Activated CD4-positive, alpha-beta T cell treated with anti-CD3 and anti-CD28 coated beads for 4 hours (primary cell): Measurements from ENCODE around the gene PTAFR.

Experiments
- DNase-seq, 2 donors: peaks; one replicate each; pipeline ENCODE4 v3.0.0-alpha.2; 2020

Gene PTAFR, protein sequence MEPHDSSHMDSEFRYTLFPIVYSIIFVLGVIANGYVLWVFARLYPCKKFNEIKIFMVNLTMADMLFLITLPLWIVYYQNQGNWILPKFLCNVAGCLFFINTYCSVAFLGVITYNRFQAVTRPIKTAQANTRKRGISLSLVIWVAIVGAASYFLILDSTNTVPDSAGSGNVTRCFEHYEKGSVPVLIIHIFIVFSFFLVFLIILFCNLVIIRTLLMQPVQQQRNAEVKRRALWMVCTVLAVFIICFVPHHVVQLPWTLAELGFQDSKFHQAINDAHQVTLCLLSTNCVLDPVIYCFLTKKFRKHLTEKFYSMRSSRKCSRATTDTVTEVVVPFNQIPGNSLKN

DNA sequence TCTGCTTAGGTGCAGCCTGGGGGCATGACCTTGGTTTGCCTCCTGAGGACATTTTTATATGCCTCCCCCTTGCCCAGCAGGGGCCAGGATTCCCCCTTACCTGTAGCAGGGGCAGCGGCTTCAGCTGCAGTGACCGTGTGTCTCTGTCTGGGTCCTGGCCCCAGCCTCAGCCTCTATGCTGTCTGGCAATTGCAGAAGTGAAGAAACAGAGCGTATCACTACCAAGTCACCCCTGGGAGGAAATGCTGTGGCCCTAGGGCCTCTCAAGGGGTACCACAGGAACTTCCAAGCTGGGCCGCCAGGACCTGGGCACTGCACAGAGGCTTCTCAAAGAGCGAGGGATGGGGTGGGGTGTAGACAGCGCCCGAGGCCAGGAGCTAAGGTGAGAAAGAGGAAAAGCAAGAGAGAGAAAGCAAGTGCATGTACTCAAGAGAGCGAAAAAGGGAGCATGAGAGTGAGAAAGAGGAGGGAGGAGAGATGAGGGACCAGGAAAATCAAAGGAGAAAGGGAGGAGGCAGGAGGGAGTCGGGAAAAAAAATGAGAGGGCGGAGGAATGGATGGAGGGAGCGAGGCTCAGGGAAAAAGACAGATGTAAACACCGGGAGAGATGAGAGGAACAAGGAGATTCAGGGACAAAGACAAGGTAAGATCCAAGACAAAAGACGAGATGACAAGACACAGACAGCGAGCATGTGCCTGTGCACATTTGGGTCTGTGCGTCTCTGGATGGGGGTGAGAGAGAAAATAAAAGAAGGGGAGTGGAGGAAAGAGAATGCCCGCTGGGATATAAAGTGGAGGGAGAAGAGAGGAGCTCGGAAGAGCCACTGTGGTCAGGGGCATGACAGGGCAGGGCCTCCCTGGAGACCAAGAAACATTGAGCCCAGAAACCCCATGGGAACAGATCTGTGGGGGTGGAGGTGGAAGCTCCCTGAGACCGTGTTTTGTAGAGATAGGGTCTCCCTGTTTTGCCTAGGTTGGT is at the start of gene PTAFR:
PTAFR (minus strand) TSS at position 199 of the 979 bp plus-strand sequence. CDS start 25,669 bp downstream, outside the sequence.
- no peak for DNase-seq

DNA sequence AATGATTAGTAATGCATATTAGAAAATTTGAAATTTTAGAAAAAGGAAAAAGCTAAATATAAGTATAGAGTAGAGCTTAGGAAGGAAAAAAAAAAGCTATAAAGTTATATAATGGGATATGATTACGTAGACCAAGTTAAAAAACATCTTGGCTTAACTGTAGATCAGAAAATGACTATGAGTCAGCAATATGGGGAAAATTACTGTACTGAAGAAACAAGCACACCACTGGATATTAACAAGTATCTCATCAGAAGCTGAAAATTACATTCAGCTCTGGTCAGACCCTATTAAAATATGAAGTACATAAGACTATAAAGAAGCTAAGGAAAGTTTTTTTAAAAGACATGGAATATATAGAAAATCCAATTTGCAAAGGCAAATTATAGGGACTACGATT is 36.8 kb upstream of the PTAFR start:
- no peak for DNase-seq

DNA sequence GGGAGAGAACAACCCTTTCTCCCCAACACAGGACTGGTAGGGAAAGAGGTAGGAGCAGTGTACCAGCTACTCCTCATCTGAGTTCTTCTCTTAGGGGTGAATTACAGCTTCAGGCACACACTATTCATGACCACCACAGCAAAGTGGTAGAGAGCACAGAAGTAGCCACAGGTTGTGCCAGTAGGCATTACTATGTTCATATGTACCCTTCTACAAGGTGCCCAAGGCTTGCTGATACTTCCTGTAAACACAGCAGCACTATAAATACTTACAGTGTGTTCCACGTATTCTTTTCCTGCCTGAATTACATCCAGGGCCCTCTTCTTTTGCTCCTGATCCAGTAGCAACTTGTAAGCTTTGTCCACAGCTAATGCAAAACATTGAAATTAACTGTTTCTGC is 33.2 kb upstream of the PTAFR start:
- DNase-seq: no peak

DNA sequence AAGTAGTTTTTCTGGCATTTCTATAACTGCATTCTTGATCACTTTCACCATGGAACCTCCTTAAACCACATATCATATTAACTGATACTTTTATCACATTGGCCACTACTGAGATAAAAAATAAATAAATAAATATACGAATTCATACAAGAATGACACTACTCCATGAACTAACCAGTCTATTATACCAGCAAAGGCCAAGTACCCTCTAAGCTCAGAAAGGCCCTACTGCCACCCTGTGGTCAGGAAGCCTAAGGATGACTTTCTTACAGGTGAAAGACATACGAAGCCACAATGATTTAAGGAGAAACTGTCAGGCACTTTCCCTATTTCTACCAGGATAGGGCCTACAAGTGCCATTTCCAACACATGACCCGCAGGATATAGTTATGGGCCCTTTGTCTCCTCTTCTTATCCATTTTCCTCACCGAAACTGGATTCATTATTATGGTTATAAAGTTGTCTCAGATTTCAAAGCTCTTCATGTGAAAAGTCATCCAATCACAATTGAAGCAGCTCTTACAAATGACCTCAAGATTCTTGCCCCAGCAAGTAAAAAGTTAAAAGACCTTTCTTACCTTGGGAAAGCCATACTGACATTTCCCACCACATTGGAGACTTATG is 32.4 kb upstream of the PTAFR start:
- DNase-seq: peak; percentile 45 to 50

DNA sequence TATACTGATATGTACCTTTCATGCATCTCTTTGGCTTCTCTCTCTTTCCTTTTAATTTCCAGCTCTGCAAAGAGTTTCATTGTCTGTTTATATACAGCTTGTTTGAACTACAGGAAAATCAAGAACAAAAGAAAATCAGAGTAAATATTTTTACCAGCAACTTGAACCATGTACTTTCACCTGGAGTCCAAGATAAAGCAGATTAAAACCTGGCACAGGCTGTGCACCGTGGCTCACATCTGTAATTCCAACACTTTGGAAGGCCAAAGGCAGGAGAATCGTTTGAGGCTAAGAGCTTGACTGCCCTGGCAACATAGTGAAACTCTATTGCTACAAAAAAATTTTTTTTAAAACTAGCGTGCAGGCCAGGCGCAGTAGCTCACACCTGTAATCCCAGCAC is 28.8 kb upstream of the PTAFR start:
- no peak for DNase-seq

DNA sequence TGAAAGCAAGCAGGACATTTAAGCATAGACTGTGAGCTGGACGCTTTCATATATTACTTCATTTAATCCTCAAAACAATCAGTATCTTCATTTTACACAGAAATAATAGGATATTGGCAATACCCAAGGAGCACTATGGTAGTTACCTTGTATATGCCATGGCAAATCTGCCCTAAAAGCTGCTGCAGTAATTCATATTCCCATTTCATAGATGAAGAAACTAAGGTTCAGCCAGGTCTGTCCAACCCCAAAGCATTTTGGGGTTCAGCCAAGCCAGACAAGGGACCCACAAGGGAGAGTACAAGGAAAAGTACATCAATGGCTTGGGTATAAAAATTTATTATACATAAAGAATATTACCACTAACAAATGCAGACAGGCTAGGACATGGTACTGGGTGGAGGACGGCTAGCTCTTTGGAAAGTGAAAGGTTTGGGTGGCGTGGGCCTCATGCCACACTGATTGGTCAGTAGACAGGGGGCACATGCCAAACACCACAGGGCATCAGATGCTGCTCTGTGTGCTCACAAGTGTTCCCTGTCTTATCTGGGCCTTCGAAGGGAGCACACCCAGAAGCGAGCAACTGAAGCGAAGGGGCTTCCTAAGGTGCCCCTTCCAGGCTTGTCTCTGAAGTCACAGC is 23.9 kb upstream of the PTAFR start:
- no peak for DNase-seq

DNA sequence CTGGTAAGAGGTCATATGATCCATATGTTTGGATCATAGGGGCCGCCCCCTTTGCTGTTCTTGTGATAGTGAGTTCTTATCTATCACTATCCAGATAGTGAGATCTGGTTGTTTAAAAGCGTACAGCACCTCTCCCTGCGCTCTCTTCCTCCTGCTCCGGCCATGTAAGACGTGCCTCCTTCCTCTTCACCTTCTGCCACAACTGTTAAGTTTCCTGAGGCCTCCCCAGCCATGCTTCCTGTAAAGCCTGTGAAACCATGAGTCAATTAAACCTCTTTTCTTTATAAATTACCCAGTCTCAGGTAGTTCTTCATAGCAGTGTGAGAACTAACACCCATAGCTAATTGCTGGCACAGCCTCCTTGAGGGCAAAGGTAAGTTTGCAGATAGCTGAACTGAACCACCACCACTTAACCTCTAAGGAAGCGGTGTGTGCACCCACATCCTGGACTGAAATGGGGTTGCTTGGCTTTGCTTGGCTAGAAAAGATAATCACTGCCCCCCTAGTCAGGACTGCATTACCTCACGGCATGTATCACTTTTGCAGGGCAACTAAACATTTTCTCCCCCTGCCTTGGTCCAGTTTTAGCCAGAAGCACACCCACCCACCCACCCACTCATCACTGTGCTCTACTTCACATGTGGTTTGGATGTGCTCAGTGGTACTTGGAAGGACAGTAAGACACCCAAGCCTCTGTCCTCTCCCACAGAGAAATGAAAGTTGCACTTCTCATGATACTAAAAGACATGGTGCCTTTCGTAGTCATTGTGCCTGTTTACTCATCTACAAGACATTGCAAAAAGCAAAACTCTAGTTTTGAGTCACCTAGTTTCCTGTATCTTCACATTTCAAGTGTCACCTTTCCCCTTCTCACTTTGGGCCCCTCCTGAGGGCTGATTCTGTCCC is 23.1 kb upstream of the PTAFR start:
- peak; percentile 7 to 8 for DNase-seq

DNA sequence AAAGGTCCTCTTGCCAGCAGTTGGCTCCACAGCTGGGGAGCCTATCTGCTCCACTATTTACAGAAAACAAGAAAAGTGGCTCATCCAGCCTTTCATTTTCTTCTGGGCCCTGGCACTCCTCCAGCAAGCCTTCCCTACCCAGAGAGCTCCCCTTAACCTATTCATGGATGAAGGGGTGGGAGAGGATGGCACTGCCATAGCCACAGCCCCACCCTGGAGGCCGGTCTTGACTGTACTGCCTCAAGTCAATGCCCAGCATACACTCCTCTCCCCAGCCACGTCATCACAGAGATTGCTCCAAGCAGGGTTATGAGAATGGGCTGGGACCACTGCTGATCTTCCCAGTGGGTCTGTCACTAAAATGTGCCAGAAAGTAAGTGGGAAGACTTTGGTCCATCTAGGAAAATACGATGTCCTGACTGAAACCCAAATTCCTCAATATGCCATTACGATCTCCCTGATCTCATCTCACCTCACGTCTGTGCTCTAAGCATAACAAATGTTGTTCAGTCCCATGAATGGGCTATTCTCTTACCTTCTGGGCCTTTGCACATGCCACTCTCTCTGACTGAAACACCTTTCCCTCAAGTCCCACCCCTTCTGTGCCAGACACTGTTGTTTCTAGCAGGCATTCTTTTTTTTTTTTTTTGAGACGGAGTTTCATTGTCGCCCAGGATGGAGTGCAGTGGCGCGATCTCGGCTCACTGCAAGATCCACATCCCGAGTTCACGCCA is 21.4 kb upstream of the PTAFR start:
- DNase-seq: no peak

DNA sequence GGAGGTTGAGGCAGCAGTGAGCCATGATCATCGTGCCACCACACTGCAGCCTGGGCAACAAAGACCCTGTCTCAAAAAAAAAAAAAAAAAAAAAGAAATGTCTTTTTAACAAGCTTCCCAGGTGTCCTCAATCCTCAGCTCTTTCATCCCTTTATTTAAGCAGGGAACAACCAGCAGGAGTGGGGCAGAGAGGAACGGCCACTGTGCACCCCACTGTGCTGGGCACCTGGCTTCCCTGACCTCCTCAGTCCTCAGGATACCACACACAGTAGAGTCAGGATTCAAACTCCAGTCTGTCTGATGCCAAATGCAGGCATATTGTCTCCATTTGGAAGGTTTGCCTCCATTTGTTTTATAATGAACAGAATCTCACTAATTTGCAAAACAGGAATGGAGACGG is 19.8 kb upstream of the PTAFR start:
- no peak for DNase-seq

DNA sequence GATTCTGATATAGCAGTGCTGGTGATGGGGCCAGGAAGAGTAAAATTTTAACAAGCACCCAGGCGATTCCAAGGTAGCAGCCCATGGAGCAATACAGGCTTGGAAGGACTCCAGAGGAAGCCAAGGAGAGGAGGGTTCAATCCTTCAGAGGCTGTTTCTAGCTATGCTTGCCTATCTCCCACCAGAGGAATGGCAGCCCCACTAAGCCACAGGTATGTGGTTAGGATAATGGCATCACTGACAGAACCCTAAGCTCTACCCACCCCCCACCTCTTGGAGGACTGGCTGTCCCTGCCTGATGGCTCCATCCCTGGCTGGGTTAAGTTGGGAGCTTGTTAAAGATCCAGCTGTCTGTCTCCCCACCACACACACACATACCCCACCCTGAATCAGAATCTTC is 19.3 kb upstream of the PTAFR start:
- no peak for DNase-seq

DNA sequence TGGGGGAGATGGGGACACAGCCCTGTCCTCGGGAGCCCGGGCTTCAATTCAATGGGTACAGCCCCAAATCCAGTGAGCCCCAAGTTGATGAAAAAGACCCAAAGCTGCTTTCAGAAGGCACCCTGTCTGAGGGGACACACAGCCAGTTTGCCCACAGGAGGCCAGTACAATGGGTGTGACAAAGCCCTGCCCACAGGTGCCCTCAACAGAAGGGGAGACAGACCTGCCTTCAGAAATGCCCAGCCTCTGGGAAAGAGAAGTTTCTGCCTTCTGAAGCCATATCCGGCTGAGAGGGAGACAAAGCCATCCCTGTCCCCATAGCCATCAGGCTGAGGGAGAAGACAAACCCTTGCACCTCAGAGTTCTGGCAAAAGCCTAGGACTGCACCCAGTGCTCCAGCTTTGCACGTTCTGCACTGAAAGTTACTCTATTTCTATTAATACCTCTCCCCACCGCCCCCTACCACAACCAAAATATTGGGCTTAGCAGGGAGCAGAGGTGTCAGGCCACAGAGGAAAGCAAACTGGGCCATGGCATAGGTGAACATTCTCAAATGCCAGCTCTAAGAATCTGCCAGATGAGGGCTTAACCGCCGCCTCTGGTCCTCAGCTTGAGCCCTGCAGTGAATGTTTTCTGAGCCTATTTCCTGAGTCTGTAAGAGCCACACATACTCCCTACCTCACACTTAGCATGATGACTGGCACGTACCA is 18.0 kb upstream of the PTAFR start:
- DNase-seq: no peak

DNA sequence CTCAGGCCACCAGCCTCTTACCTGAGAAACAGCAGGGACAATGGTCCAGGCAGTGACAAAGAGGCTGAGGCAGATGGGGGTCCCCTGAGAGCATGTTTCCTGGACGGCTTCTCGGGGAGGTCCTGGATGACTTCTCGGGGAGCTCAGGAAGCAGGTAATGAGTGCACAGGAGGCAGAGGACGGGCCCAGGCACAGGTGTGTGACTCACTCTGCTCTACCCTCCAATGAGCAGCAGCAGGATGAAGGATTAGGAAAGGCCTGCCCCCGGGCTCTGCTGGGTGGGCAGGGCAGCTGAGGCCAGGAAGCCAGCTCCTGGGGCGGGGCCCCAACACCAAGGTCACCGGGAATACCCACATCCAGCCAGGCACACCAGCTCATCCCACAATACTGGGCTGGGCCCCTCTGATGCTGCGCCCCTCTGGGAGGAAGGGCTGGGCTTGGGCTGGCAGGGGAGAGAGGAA is 17.2 kb upstream of the PTAFR start:
- DNase-seq: no peak

DNA sequence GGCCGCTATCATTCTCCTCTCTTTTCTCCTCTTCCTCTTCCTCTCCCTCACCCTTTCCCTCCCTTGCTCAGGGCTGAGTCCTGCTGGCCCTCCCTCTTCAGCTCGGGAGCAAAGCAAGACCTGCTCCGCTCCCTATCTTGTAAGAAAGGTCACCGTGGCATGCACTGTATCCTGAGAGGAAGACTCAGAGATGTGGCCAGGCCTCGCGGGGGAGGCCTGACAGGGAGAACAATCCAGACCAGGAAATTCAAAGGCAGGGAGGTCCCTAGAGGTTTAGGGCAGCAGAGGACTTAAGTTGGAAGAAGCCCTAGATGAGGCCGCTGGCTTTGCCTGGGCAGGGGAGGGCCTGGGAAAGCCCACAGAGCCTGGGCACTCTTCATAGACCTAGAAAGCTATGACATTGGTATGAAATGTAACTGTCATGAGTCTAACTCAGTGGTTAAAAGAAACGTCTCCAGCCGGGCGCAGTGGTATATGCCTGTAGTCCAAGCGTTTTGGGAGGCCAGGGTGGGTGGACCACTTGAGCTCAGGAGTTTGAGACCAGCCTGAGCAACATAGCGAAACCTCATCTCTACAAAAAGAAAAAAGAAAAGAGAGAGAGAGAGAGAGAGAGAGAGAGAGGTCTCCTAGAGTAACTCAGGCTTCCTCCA is 14.6 kb upstream of the PTAFR start:
- DNase-seq: no peak

DNA sequence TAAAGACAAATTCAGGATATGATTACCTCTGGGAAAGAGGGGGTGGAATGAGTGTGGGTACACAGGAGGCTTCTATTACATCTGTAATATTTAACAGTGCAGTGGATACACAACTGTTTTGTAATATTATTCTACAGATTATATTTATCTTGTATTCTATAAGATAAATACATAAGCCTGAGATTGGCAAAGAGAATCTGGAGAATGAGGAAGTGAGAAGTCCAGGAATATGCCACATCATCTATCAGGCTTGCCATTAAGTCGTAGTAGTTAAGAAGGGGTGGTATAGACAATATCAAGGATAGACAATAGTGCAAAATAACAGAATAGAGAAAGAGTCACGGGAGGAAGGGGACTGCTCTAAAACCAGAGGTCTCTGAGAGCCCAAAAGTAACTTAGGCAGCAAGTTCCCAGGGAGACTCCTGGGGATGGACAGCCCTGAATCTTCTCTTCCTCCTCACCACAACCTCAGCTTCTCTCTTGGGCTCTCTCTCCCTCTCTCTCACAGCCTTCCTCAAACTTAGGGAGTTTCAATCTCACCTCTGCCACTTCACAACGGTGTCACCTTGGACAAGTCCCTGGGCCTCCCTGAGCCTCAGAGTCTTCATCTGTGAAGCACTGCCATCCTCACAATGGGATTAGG is 14.0 kb upstream of the PTAFR start:
- DNase-seq: no peak

DNA sequence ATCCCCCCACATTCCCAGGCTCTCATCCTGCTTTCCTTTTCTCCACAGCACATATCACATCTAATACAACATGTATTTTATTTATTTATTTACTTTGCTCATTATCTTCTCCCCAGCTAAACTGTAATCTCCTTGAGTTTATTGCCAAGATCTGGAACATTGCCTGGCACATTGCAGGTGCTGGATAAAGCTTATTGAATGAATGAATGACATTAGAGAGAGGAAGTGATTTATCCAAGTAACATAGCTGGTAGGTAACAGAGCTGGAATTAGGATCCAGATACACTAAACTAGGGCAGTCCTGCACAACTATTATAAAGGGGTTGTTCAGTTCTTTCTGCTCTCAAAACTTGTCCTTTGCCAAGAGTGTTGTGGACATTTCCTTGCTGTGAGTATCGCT is 8.6 kb upstream of the PTAFR start:
- no peak for DNase-seq

DNA sequence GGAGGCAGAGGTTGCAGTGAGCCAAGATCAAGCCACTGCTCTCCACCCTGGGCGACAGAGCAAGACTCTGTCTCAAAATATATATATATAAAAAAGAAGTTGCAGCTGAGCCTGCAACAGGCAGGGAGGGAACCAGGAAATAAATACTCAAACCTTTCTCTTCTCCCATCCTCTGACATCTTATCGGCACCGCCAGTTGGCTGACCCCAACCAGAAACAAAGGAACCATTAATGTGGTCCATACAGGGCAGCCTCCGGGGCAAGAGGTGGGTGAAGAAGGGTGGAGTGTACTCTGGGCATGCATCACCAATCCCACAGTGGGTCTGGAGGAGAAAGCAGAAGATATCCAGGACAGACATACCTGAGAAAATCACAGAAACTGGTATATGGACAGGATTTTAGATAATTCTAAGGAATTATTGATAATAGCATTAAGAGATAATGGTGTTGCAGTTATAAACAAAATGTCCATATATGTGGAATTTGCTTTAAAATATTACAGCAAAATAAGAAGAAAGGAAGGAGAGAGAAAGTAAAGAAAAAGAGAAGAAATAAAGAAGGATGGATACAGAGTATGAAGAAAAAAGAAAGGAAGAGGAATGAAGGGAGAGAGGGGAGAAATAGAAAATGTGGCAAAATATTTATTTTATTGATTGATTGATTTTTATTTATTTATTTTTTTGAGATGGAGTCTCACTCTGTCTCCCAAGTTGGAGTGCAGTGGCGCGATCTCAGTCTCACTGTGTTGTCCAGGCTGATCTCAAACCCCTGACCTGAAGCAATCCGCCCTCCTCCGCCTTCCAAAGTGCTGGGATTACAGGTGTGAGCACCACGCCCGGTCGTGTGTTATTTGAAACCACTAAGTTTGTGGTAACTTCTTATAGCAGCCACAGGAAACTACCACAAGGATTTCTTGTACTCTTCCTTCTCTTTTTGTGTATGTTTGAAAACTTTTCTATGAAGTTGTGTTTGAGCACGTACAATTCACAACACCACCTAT is 4.1 kb upstream of the PTAFR start:
- no peak for DNase-seq

DNA sequence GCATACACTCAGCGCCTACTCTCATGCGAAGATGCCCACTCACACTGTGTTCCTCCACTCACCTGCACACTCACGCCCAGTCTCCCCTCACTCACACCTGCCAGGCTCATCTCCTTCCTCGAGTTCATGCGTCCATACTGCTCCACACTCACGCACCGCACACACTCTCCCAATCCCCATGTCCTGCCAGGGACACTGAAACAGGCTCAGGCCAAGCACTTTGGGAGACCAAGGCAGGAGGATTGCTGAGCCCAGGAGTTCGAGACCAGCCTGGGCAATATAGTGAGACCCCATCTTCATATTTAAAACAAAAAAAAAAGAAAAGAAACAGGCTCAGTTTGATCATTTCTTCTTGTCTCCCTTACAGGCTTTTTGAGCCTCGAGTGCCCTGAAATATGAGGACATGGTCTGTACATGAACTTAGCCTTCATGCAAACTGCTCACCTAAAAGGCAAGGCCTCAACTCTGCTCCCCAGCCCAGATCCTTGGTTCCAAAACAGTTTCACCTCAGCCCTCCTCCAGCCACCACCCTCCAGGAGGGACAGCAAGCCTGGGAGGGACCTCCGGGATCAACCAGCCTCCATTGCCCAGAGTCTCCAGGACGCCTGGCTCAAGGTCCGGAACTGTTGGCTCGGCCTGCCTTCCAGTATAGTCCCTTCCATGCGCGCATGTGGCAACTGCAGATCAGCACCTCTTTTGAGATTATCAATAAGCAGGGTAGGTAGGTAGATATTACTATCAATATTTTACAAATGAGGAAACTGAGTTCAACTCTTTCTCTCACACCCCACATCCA is 2.4 kb upstream of the PTAFR start:
- no peak for DNase-seq
